ENCODE results near the gene DOCK8. TPM values are rescaled to one million over a fixed set of nuclear protein-coding genes. Genes with fewer than 3 reads are reported as not detected.

Gene DOCK8
- total and polyA plus RNA-seq, 2 of the 4 experiments (the other 2 are of a cell fraction), result not detected

- Histone ChIP-seq H3K56ac (ENCODE audit: extremely low read depth, insufficient read depth, low read length) (no peak overlapping the region), H3K4me1 (ENCODE audit: control insufficient read depth, insufficient read depth, low read length) (no peaks in the 10 kb centered on the region), H4K20me1 (ENCODE audit: insufficient read depth, low read length) (no peaks in the 10 kb centered on the region), H2BK15ac (ENCODE audit: low read depth, low read length) (no peak overlapping the region), H2BK120ac (ENCODE audit: low read depth, low read length) (no peak overlapping the region), H3K79me1 (ENCODE audit: low read depth in 1 of 2, low read length in 2 of 2) (no peaks in the 10 kb centered on the region), H3K18ac (ENCODE audit: low read depth, low read length) (no peak overlapping the region), H2AK9ac (replicated peaks; ENCODE audit: low read depth, low read length, poor library complexity) (no peak overlapping the region), H3K9me1 (ENCODE audit: insufficient read depth, low read length) (no peaks in the 10 kb centered on the region), H2AFZ (replicated peaks; ENCODE audit: low read length, poor library complexity) (no peak overlapping the region), H4K5ac (ENCODE audit: low read depth, low read length) (no peak overlapping the region), H3K27me3 (ENCODE audit: control insufficient read depth, insufficient read depth, low read length) (no peaks in the 10 kb centered on the region; the same call in 1 of the 2 replicates), H4K91ac (ENCODE audit: insufficient read depth, low read depth, low read length) (no peak overlapping the region), H3K4me3 (ENCODE audit: insufficient read depth, low read depth, low read length) (no peak overlapping the region), H3K23ac (ENCODE audit: low read depth, low read length) (no peak overlapping the region), H3K14ac (replicated peaks; ENCODE audit: low read depth, low read length) (no peak overlapping the region), H2BK20ac (ENCODE audit: low read depth, low read length) (no peak overlapping the region), H3K9ac (ENCODE audit: low read depth, low read length) (no peak overlapping the region), H2AK5ac (ENCODE audit: low read depth, low read length) (no peak overlapping the region), H3K4me2 (ENCODE audit: low read depth, low read length) (no peak overlapping the region), H3K4ac (ENCODE audit: low read depth, low read length) (no peak overlapping the region), H3K27ac (ENCODE audit: insufficient read depth, low read length) (no peak overlapping the region), H3K36me3 (ENCODE audit: control insufficient read depth, insufficient read depth, low read length) (no peaks in the 10 kb centered on the region), H2BK5ac (ENCODE audit: low read depth, low read length, poor library complexity, severe bottlenecking) (no peak overlapping the region), H3K9me3 (ENCODE audit: control insufficient read depth, insufficient read depth, low read length) (no peaks in the 10 kb centered on the region), H4K8ac (ENCODE audit: low read depth in 2 of 2, low read length in 2 of 2) (no peak overlapping the region)
- intact Hi-C loops (cut with micrococcal nuclease), result no loop called here
- in situ Hi-C loops (cut with MboI; ENCODE audit: low sequenced_read_pairs), result no loop called here
- WGBS, 2 experiments (ENCODE audit: extremely low coverage in 2 of 2, insufficient read length in 1 of 2), result 23% methylated on average over 6 of the region's 14 CpGs; no CpG with 5 or more reads in 1 of the 2 experiments
- ATAC-seq (ENCODE audit: low read depth) (no peak), DNase-seq (no peak)
- CTCF ChIA-PET, result no interaction called here
- dilution Hi-C loops (cut with HindIII; ENCODE audit: low sequenced_read_pairs, unreplicated experiment), result no loop called here
- TF ChIP-seq BHLHE40 (IDR thresholded peaks at IDR 0.05; ENCODE audit: low read depth, low read length), result no peak
- TF ChIP-seq MAFK (IDR thresholded peaks at IDR 0.05; ENCODE audit: low read depth, low read length), result no peak
- no peak for TF ChIP-seq RFX5 (IDR thresholded peaks at IDR 0.05; ENCODE audit: low read depth, low read length)
- no TSS peak for BruUV-seq (replicated peaks)
- POLR2A ChIA-PET (ENCODE audit: unreplicated experiment), result no interaction called here
Measured at GRCh38 chr9:311841-312240, 97.2 kb downstream of the DOCK8 start.
